Ishikawa (cell line): Measurements from ENCODE around the gene PEPD.

ENCODE experiments used
- CEBPB ChIP-seq: IDR thresholded peaks from 2 replicates; pipeline ENCODE4 v1.6.1; 2012
- EGR1 ChIP-seq: IDR thresholded peaks from 2 replicates; pipeline ENCODE4 v1.6.1; 2012
- RAD21 ChIP-seq: IDR thresholded peaks from 2 replicates; pipeline ENCODE4 v1.6.1; 2012; ENCODE audit warnings: low read depth
- TAF1 ChIP-seq: IDR thresholded peaks from 2 replicates; pipeline ENCODE4 v1.6.1; 2012; ENCODE audit warnings: low read depth, mild to moderate bottlenecking
- TEAD4 ChIP-seq: IDR thresholded peaks from 2 replicates; pipeline ENCODE4 v1.6.1; 2012
- TF ChIP-seq, protein P1 (sequence below): IDR thresholded peaks from 2 replicates; pipeline ENCODE4 v1.6.1; 2012
- TF ChIP-seq, protein P2 (sequence below): IDR thresholded peaks from 2 replicates; pipeline ENCODE4 v1.6.1; 2012; ENCODE audit warnings: low read depth, mild to moderate bottlenecking

DNA sequence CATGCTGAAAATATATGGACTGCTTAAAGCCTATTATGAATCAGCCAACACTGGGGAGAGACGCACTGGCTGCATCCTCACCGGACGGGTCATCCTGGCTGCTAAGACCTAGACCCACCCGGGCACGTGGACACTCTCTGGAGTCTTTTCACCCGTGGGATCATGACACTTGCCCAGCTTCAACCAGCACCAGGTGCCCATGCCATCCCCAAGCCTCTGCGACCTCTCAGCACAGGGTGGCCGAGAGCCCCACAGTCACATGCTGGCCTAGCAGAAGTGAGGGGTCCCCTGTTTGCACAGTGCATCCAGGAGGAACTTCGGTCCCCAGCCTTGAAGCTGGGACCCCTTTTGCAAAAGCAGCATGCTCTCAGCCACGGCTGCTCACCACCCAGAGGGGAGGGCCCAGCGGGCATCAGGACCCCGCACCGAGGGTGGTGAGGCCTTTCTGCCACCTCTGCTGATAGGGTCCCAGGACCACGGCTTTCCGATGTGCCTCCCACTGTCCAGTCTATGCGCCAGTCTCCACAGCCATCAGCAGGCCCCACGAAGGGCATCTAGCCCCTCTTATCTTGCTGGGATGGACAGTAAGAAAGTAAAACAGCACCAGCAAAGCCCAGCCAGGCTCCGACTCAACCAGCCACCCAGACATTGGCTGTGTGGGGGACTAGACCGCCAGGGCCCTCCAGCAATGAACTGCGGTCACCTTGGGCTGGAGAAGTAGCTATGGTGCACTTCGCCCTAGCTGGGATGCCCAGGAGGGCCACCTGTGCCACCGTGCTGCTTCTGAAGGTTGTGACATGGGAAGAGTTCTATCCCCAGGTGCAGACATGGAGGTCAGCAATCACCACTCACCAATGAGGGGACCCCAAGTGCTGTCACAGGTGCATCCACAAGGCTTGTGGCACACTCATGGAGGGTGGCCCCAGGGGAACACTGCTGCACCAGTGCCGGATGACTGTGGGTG, 75.0 kb downstream of the PEPD start:
- TF ChIP-seq RAD21 (no peak), TAF1 (no peak), CEBPB (no peak), EGR1 (no peak), TEAD4 (no peak)
- TF ChIP-seq, protein P1, sequence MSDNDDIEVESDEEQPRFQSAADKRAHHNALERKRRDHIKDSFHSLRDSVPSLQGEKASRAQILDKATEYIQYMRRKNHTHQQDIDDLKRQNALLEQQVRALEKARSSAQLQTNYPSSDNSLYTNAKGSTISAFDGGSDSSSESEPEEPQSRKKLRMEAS = no peak
- TF ChIP-seq, protein P2, sequence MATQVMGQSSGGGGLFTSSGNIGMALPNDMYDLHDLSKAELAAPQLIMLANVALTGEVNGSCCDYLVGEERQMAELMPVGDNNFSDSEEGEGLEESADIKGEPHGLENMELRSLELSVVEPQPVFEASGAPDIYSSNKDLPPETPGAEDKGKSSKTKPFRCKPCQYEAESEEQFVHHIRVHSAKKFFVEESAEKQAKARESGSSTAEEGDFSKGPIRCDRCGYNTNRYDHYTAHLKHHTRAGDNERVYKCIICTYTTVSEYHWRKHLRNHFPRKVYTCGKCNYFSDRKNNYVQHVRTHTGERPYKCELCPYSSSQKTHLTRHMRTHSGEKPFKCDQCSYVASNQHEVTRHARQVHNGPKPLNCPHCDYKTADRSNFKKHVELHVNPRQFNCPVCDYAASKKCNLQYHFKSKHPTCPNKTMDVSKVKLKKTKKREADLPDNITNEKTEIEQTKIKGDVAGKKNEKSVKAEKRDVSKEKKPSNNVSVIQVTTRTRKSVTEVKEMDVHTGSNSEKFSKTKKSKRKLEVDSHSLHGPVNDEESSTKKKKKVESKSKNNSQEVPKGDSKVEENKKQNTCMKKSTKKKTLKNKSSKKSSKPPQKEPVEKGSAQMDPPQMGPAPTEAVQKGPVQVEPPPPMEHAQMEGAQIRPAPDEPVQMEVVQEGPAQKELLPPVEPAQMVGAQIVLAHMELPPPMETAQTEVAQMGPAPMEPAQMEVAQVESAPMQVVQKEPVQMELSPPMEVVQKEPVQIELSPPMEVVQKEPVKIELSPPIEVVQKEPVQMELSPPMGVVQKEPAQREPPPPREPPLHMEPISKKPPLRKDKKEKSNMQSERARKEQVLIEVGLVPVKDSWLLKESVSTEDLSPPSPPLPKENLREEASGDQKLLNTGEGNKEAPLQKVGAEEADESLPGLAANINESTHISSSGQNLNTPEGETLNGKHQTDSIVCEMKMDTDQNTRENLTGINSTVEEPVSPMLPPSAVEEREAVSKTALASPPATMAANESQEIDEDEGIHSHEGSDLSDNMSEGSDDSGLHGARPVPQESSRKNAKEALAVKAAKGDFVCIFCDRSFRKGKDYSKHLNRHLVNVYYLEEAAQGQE = no peak
